ENCODE results near the gene LAMTOR4. TPM values are rescaled to one million over a fixed set of nuclear protein-coding genes. Genes with fewer than 3 reads are reported as not detected.

Gene LAMTOR4
- total and polyA plus RNA-seq, 10 of the 15 experiments (the other 5 are each of a cell fraction or from before 2014, with no cell fraction given), result 73.4 to 297 (median 196) TPM

DNA sequence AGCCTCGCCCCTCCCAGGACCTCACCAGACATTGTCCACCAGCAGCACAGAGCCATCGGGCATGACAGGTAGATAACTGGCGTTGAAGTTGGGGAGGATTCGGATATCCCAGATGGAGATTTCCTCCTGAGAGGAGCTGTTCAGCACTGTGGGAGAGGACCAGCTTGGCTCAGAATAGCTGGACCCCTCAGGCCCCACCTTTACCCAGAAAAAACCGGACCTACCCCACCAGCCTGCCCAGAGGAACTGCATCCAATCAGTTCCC, 8.3 kb downstream of the LAMTOR4 start:
- no peaks in the 10 kb centered on the region for H3K27me3 ChIP-seq (replicated peaks in 1 of 2; ENCODE audit: control insufficient read depth in 2 of 2, insufficient read depth in 2 of 2, low read length in 1 of 2)
- ATAC-seq (no peak), DNase-seq (ENCODE audit: low read depth, low spot score) (no peak), FAIRE-seq (no peak)
- in situ Hi-C loops (cut with MboI) (no loop called here), intact Hi-C loops (cut with micrococcal nuclease; ENCODE audit: unreplicated experiment) (no loop called here)
- peak overlapping the region; percentile 95 for H3K4me2 ChIP-seq (ENCODE audit: control insufficient read depth, insufficient read depth)
- no TSS peak for BruUV-seq (replicated peaks)
- ChIA-PET POLR2A (interaction anchor here (0.8 to 3.7 kb wide), 6 partner anchors 9 to 538 kb away, joined by 3 to 28 read pairs (median 4); partner anchors contain the start of genes AP4M1, GAL3ST4, LAMTOR4 and MCM7), SMC1A (ENCODE audit: uncharacterized antibody, unreplicated experiment) (interaction anchor here (1.0 to 1.3 kb wide), 4 partner anchors 28 to 53 kb away, joined by 3 to 4 read pairs (median 3); no protein-coding TSS in a partner anchor), RAD21 (ENCODE audit: unreplicated experiment) (interaction anchor here (0.7 to 1.4 kb wide), 5 partner anchors 8 to 251 kb away, joined by 3 to 8 read pairs (median 4); partner anchors contain the start of genes GAL3ST4 and LAMTOR4), CTCF (interaction anchor here (1.0 to 2.7 kb wide), 10 partner anchors 8 to 73 kb away, joined by 3 to 9 read pairs (median 5); partner anchors contain the start of genes GAL3ST4 and LAMTOR4)
- H3K9me3 ChIP-seq (replicated peaks; ENCODE audit: control insufficient read depth, insufficient read depth, low read length), result no peaks in the 10 kb centered on the region
- H3K9ac ChIP-seq (ENCODE audit: control insufficient read depth, insufficient read depth, low read length), result peak overlapping the region; percentile 80; the same call in 1 of the 2 replicates
- H3K27ac ChIP-seq (ENCODE audit: control insufficient read depth, insufficient read depth), result no peak overlapping the region
- no peak overlapping the region for H2AFZ ChIP-seq (ENCODE audit: control insufficient read depth, low read depth, low read length)
- peak overlapping the region; percentile 89; the same call in 1 of the 2 replicates for H3K4me3 ChIP-seq
- WGBS (ENCODE audit: insufficient coverage, insufficient replicate concordance, low lambda C conversion rate, missing lambda C conversion rate), result 78% methylated on average over 5 of the region's 5 CpGs
- H4K20me1 ChIP-seq (ENCODE audit: control insufficient read depth, insufficient read depth), result no peaks in the 10 kb centered on the region
- TF ChIP-seq SKIL (IDR thresholded peaks at IDR 0.05; ENCODE audit: low read depth, poor library complexity, severe bottlenecking), result no peak
- H3K4me1 ChIP-seq (ENCODE audit: control insufficient read depth, insufficient read depth, low read length), result peaks cover 13% of the 10 kb centered on the region; the same call in 1 of the 2 replicates
- peaks cover 0 to 15% of the 10 kb centered on the region in 2 experiments for H3K36me3 ChIP-seq (ENCODE audit: control insufficient read depth in 2 of 2, insufficient read depth in 2 of 2, low read length in 1 of 2)
- H3K79me2 ChIP-seq (ENCODE audit: control insufficient read depth, insufficient read depth, low read length), result peaks cover 16% of the 10 kb centered on the region

Data from GM12878 (cell line).